Hepatocyte (in vitro differentiated cells): Measurements from ENCODE around the gene SLC8B1.

Source experiments
- EZH2 ChIP-seq: fragments of 200-600 bp; sonication (generic); IDR thresholded peaks from 2 replicates; pipeline ENCODE4 v1.6.1; 2016; ENCODE audit warnings: antibody characterized with exemption, mild to moderate bottlenecking, borderline replicate concordance
- EZH2phosphoT487 ChIP-seq: fragments of 200-600 bp; sonication (generic); IDR thresholded peaks from one replicate; pipeline ENCODE4 v1.6.1; 2018; ENCODE audit warnings: antibody characterized with exemption, mild to moderate bottlenecking, low read depth, moderate library complexity; ENCODE audit not compliant: unreplicated experiment, severe bottlenecking
- TF ChIP-seq, protein P1 (sequence below): fragments of 200-600 bp; sonication (generic); IDR thresholded peaks from 2 replicates; pipeline ENCODE4 v1.5.1; 2016; ENCODE audit warnings: antibody characterized with exemption, mild to moderate bottlenecking; ENCODE audit not compliant: poor library complexity

DNA sequence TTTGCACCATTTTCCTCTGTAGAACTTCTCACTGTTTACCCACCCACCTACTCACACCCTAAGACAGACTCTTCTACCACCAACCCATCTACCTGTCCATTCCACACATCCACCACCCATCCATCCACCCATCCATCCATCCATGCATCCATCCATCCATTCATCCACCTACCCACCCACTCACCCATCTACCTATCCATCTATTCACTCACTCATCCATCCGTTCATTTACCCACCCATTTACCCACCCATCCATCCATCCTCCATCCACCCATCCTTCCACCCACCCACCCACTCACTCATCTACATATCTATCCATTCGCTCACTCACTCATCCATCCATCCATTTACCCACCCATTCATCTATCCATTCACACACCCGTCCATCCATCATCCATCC is 38.5 kb upstream of the SLC8B1 start:
- TF ChIP-seq, protein P1, sequence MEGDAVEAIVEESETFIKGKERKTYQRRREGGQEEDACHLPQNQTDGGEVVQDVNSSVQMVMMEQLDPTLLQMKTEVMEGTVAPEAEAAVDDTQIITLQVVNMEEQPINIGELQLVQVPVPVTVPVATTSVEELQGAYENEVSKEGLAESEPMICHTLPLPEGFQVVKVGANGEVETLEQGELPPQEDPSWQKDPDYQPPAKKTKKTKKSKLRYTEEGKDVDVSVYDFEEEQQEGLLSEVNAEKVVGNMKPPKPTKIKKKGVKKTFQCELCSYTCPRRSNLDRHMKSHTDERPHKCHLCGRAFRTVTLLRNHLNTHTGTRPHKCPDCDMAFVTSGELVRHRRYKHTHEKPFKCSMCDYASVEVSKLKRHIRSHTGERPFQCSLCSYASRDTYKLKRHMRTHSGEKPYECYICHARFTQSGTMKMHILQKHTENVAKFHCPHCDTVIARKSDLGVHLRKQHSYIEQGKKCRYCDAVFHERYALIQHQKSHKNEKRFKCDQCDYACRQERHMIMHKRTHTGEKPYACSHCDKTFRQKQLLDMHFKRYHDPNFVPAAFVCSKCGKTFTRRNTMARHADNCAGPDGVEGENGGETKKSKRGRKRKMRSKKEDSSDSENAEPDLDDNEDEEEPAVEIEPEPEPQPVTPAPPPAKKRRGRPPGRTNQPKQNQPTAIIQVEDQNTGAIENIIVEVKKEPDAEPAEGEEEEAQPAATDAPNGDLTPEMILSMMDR, result no peak
- TF ChIP-seq EZH2 (no peak), EZH2phosphoT487 (no peak)
